ENCODE measurements around the gene CD34.

Gene CD34

DNA sequence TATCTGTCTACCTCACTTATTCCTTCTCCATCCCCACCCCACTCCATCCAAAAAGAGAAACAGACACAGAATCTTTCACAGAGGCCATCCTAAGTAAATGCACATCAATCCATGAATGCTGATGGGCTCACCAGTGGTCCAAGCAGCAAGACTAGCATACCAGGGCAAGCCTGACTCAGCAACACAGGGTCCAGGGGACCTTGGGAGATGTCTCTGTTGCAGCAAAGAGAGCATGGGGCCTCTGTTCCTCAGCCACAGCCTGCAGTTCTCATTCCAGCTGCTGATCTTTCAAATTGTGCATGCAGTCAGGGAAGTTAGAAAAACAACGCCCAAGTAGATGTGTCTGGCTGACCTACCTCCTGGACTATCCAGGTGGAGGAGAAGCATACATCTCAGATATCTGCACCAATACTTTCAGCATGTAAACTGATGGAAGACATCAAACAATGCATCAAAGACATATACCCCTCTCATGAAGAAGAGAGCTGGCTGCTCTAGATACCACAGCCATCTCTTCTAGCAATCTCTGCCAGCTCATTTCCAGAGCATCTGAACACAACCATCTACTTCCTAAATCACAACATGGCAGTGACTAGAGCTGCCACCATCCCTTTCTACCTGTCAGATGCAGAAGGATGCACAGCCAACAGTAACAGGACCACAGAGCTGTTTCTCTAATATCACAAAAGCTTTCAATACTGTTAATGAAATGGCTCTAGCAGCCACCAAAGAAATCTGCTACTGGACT, 54.5 kb downstream of the CD34 start:
- no peaks in the 10 kb centered on the region for H3K4me1 ChIP-seq (ENCODE audit: control insufficient read depth, insufficient read depth, low read length)
- CTCF ChIA-PET, result interaction anchor here (1.2 kb wide), 1 partner anchor 13 kb away, joined by 5 read pairs; no protein-coding TSS in a partner anchor
- TF ChIP-seq, protein P1, sequence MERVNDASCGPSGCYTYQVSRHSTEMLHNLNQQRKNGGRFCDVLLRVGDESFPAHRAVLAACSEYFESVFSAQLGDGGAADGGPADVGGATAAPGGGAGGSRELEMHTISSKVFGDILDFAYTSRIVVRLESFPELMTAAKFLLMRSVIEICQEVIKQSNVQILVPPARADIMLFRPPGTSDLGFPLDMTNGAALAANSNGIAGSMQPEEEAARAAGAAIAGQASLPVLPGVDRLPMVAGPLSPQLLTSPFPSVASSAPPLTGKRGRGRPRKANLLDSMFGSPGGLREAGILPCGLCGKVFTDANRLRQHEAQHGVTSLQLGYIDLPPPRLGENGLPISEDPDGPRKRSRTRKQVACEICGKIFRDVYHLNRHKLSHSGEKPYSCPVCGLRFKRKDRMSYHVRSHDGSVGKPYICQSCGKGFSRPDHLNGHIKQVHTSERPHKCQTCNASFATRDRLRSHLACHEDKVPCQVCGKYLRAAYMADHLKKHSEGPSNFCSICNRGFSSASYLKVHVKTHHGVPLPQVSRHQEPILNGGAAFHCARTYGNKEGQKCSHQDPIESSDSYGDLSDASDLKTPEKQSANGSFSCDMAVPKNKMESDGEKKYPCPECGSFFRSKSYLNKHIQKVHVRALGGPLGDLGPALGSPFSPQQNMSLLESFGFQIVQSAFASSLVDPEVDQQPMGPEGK (tag by site-specific recombination; IDR thresholded peaks at IDR 0.05), result no peak
- TF ChIP-seq ZNF114 (tag by site-specific recombination; IDR thresholded peaks at IDR 0.05) (no peak), ZNF488 (tag by site-specific recombination; IDR thresholded peaks at IDR 0.05) (no peak), SP2 (tag by site-specific recombination; IDR thresholded peaks at IDR 0.05) (no peak)
- POLR2A ChIA-PET, result interaction anchor here (1.5 to 1.6 kb wide), 2 partner anchors 12 kb away, joined by 4 to 6 read pairs; no protein-coding TSS in a partner anchor
- H3K4me3 ChIP-seq (ENCODE audit: low read depth, low read length), result no peak overlapping the region
- peaks cover 0 to 32% of the 10 kb centered on the region in 2 experiments; a peak in 2 of 3 replicates for H3K36me3 ChIP-seq (ENCODE audit: control insufficient read depth in 2 of 2, insufficient read depth in 1 of 2, low read length in 2 of 2)
- H3K27ac ChIP-seq (ENCODE audit: extremely low read depth, low read depth, low read length), result no peak overlapping the region
- no peaks in the 10 kb centered on the region for H3K9me3 ChIP-seq (ENCODE audit: control insufficient read depth, insufficient read depth, low read depth, low read length)

DNA sequence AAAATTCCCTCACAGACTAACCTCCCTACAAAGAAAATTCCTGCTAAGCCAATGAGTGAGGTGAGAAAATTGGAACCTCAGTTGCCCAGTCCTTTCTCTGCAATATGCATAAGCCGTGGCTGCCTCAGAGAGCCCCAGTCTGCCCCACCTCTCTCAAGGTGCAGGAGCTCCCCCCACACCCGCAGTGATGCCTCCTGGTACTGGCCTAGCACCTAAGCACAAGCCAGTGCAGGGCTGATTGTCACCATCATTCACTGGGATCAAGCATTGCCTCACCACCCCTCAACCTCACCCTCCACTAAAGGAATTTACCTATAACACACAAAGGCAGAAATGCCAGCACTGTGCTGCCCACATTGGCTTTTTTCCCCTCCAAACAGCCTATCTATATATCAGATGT, 56.9 kb downstream of the CD34 start:
- POLR2A ChIA-PET, result no interaction called here

DNA sequence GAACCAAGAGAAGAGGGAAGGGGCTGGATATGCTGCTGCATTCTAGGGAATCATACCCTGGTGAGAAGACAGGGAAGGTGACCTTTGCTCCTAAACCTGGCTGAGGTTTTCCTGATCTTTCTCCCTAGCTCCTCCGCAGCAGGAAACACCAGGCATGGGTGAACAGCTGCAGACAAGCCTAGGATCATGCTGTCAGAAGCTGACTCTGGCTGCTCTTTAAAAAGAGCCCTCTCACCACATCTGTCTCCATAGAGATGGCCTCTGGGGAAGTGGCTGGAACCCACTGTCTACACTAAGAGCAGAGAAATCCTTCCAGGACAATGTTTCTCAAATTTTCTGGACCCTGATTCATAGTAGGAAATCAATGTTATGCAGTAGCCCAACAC, 57.6 kb downstream of the CD34 start:
- CTCF ChIA-PET, result interaction anchor here (1.2 to 1.3 kb wide), 2 partner anchors 16 to 32 kb away, joined by 4 read pairs; no protein-coding TSS in a partner anchor
- POLR2A ChIA-PET, result no interaction called here
- TF ChIP-seq, protein P2, sequence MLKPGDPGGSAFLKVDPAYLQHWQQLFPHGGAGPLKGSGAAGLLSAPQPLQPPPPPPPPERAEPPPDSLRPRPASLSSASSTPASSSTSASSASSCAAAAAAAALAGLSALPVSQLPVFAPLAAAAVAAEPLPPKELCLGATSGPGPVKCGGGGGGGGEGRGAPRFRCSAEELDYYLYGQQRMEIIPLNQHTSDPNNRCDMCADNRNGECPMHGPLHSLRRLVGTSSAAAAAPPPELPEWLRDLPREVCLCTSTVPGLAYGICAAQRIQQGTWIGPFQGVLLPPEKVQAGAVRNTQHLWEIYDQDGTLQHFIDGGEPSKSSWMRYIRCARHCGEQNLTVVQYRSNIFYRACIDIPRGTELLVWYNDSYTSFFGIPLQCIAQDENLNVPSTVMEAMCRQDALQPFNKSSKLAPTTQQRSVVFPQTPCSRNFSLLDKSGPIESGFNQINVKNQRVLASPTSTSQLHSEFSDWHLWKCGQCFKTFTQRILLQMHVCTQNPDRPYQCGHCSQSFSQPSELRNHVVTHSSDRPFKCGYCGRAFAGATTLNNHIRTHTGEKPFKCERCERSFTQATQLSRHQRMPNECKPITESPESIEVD (tag by site-specific recombination; IDR thresholded peaks at IDR 0.05), result no peak
- TF ChIP-seq, protein P3, sequence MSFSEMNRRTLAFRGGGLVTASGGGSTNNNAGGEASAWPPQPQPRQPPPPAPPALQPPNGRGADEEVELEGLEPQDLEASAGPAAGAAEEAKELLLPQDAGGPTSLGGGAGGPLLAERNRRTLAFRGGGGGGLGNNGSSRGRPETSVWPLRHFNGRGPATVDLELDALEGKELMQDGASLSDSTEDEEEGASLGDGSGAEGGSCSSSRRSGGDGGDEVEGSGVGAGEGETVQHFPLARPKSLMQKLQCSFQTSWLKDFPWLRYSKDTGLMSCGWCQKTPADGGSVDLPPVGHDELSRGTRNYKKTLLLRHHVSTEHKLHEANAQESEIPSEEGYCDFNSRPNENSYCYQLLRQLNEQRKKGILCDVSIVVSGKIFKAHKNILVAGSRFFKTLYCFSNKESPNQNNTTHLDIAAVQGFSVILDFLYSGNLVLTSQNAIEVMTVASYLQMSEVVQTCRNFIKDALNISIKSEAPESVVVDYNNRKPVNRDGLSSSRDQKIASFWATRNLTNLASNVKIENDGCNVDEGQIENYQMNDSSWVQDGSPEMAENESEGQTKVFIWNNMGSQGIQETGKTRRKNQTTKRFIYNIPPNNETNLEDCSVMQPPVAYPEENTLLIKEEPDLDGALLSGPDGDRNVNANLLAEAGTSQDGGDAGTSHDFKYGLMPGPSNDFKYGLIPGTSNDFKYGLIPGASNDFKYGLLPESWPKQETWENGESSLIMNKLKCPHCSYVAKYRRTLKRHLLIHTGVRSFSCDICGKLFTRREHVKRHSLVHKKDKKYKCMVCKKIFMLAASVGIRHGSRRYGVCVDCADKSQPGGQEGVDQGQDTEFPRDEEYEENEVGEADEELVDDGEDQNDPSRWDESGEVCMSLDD (tag by site-specific recombination; IDR thresholded peaks at IDR 0.05), result no peak
- TF ChIP-seq ZNF24 (tag by site-specific recombination; IDR thresholded peaks at IDR 0.05) (no peak), ZNF175 (tag by site-specific recombination; IDR thresholded peaks at IDR 0.05) (no peak)
- TF ChIP-seq, protein P1 (tag by site-specific recombination; IDR thresholded peaks at IDR 0.05), result no peak
- no peak overlapping the region for H3K4me3 ChIP-seq (ENCODE audit: low read depth, low read length)
- no peak overlapping the region for H3K27ac ChIP-seq (ENCODE audit: extremely low read depth, low read depth, low read length)
- H3K4me1 ChIP-seq (ENCODE audit: control insufficient read depth, insufficient read depth, low read length), result no peaks in the 10 kb centered on the region
- no peaks in the 10 kb centered on the region for H3K9me3 ChIP-seq (ENCODE audit: control insufficient read depth, insufficient read depth, low read depth, low read length)
- peaks cover 0 to 32% of the 10 kb centered on the region in 2 experiments; a peak in 2 of 3 replicates for H3K36me3 ChIP-seq (ENCODE audit: control insufficient read depth in 2 of 2, insufficient read depth in 1 of 2, low read length in 2 of 2)

More for the DNA sequence above, 56.9 kb downstream of the CD34 start:
- TF ChIP-seq ZNF433 (tag by site-specific recombination; IDR thresholded peaks at IDR 0.05; ENCODE audit: low read depth), result no peak
- TF ChIP-seq, protein P4, sequence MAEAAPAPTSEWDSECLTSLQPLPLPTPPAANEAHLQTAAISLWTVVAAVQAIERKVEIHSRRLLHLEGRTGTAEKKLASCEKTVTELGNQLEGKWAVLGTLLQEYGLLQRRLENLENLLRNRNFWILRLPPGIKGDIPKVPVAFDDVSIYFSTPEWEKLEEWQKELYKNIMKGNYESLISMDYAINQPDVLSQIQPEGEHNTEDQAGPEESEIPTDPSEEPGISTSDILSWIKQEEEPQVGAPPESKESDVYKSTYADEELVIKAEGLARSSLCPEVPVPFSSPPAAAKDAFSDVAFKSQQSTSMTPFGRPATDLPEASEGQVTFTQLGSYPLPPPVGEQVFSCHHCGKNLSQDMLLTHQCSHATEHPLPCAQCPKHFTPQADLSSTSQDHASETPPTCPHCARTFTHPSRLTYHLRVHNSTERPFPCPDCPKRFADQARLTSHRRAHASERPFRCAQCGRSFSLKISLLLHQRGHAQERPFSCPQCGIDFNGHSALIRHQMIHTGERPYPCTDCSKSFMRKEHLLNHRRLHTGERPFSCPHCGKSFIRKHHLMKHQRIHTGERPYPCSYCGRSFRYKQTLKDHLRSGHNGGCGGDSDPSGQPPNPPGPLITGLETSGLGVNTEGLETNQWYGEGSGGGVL (tag by site-specific recombination; IDR thresholded peaks at IDR 0.05), result no peak
- no peak for TF ChIP-seq ZNF248 (tag by site-specific recombination; IDR thresholded peaks at IDR 0.05)
- no peak for TF ChIP-seq ZBTB21 (tag by site-specific recombination; IDR thresholded peaks at IDR 0.05)
- TF ChIP-seq MEIS1 (CRISPR knock-in tag; IDR thresholded peaks at IDR 0.05; ENCODE audit: borderline replicate concordance), result no peak
- no peak for TF ChIP-seq ZNF560 (tag by site-specific recombination; IDR thresholded peaks at IDR 0.05; ENCODE audit: borderline replicate concordance)
- TF ChIP-seq ZNF571 (tag by site-specific recombination; IDR thresholded peaks at IDR 0.05), result no peak
- TF ChIP-seq ZNF639 (tag by site-specific recombination; IDR thresholded peaks at IDR 0.05), result no peak
- no peak for TF ChIP-seq HOXA7 (CRISPR knock-in tag; IDR thresholded peaks at IDR 0.05; ENCODE audit: borderline replicate concordance)
- Histone ChIP-seq H3K4me3 (ENCODE audit: low read depth, low read length) (no peak overlapping the region), H3K4me1 (ENCODE audit: control insufficient read depth, insufficient read depth, low read length) (no peaks in the 10 kb centered on the region), H3K27ac (ENCODE audit: extremely low read depth, low read depth, low read length) (no peak overlapping the region), H3K36me3 (ENCODE audit: control insufficient read depth in 2 of 2, insufficient read depth in 1 of 2, low read length in 2 of 2) (peaks cover 0 to 32% of the 10 kb centered on the region in 2 experiments; a peak in 2 of 3 replicates), H3K9me3 (ENCODE audit: control insufficient read depth, insufficient read depth, low read depth, low read length) (no peaks in the 10 kb centered on the region)
- CTCF ChIA-PET, result no interaction called here

Measured in HEK293 (cell line).